H1 (cell line): ENCODE measurements around the gene UCHL1. TPM values are rescaled to one million over a fixed set of nuclear protein-coding genes. Genes with fewer than 3 reads are reported as not detected.

ENCODE experiments used
- CTCF ChIA-PET: fragments of 300-600 bp; sonication (Branson Sonifier 250); formaldehyde crosslinking; loops from one replicate; lab custom pipeline; 2021; ENCODE audit not compliant: partially characterized antibody; lab: Charles Lee
- POLR2A ChIA-PET: fragments of 300-600 bp; sonication (Branson Sonifier 250); formaldehyde crosslinking; loops from one replicate; lab custom pipeline; 2021; ENCODE audit warnings: inconsistent platforms; ENCODE audit not compliant: partially characterized antibody; lab: Charles Lee
- DNase-seq, 2 experiments: peaks; one replicate each; pipeline versions ENCODE4 v3.0.0 to v3.0.0-alpha.2; 2010 to 2022; ENCODE audit warnings: low spot score in 2 of 2, low read depth in 1 of 2, mixed read lengths in 1 of 2
- FAIRE-seq: peaks from 2 replicates; lab custom pipeline; 2011; peaks lifted over from hg19 to GRCh38; lab: Jason Lieb, UNC
- H2AFZ ChIP-seq: 2 replicates; pipeline ENCODE4 v1.8.1; 2012; ENCODE audit warnings: low read length, inconsistent platforms
- H2AK5ac ChIP-seq: 2 replicates; pipeline ENCODE4 v1.6.1; 2013; ENCODE audit warnings: low read depth, low read length
- H2BK120ac ChIP-seq: replicated peaks from 2 replicates; pipeline ENCODE3; 2013; ENCODE audit warnings: low read depth, low read length, inconsistent platforms
- H2BK12ac ChIP-seq: 2 replicates; pipeline ENCODE4 v1.6.1; 2013; ENCODE audit warnings: low read depth, low read length
- H2BK15ac ChIP-seq: 2 replicates; pipeline ENCODE4 v1.6.1; 2013; ENCODE audit warnings: low read length
- H2BK20ac ChIP-seq: 2 replicates; pipeline ENCODE4 v1.6.1; 2013; ENCODE audit warnings: low read length
- H2BK5ac ChIP-seq: 2 replicates; pipeline ENCODE4 v1.6.1; 2013; ENCODE audit warnings: low read depth, low read length
- H3K14ac ChIP-seq: 2 replicates; pipeline ENCODE4 v1.6.1; 2013; ENCODE audit warnings: inconsistent platforms; ENCODE audit not compliant: insufficient read length
- H3K18ac ChIP-seq: 2 replicates; pipeline ENCODE4 v1.6.1; 2013; ENCODE audit warnings: low read length; ENCODE audit errors: extremely low read depth
- H3K23ac ChIP-seq: 2 replicates; pipeline ENCODE4 v1.6.1; 2013; ENCODE audit warnings: inconsistent platforms; ENCODE audit not compliant: insufficient read length
- H3K23me2 ChIP-seq: 2 replicates; pipeline ENCODE4 v1.6.1; 2013; ENCODE audit warnings: low read depth, low read length
- H3K27ac ChIP-seq: 2 replicates; pipeline ENCODE4 v1.6.1; 2011; ENCODE audit warnings: low read depth, low read length, inconsistent platforms
- H3K27me3 ChIP-seq, 4 experiments: replicated peaks in 1 of 4; 1 replicate in 1 of 4; 2 replicates in 3 of 4; pipeline versions ENCODE4 v1.6.1 to v1.8.1; 2011 to 2013; ENCODE audit warnings: low read length in 3 of 4, mild to moderate bottlenecking in 3 of 4, inconsistent platforms in 2 of 4, mixed read lengths in 2 of 4, moderate library complexity in 1 of 4; ENCODE audit not compliant: control insufficient read depth in 3 of 4, insufficient read depth in 3 of 4; ENCODE audit errors: extremely low read depth in 1 of 4
- H3K36me3 ChIP-seq, 4 experiments: 2 replicates each; pipeline versions ENCODE4 v1.6.1 to v1.8.1; 2011 to 2013; ENCODE audit warnings: mild to moderate bottlenecking in 4 of 4, low read length in 3 of 4, moderate library complexity in 2 of 4, control low read depth in 1 of 4, inconsistent platforms in 1 of 4; ENCODE audit not compliant: insufficient read depth in 4 of 4, control insufficient read depth in 2 of 4
- H3K4ac ChIP-seq: replicated peaks from 2 replicates; pipeline ENCODE3; 2013; ENCODE audit warnings: low read length, low read depth, mixed read lengths, inconsistent platforms; ENCODE audit not compliant: insufficient read length
- H3K4me1 ChIP-seq, 4 experiments: replicated peaks in 1 of 4; 1 replicate in 1 of 4; 2 replicates in 3 of 4; pipeline versions ENCODE4 v1.6.1 to v1.8.1; 2011 to 2013; ENCODE audit warnings: low read length in 3 of 4, inconsistent platforms in 2 of 4, mixed read lengths in 1 of 4; ENCODE audit not compliant: insufficient read depth in 4 of 4, control insufficient read depth in 3 of 4
- H3K4me2 ChIP-seq, 2 experiments: 2 replicates each; pipeline versions ENCODE4 v1.6.1 to v1.8.1; 2011 to 2013; ENCODE audit warnings: low read depth in 2 of 2, low read length in 2 of 2, control low read depth in 1 of 2, inconsistent platforms in 1 of 2, mild to moderate bottlenecking in 1 of 2; ENCODE audit not compliant: insufficient read depth in 1 of 2
- H3K4me3 ChIP-seq, 4 experiments: fragments of 200-600, 300-600 bp in 1 of 4; sonication (generic), shearing (Covaris generic), sonication (Bioruptor Twin) in 1 of 4; 2 replicates each; pipeline versions ENCODE4 v1.5.1 to v1.8.1; 2011 to 2016; ENCODE audit warnings: low read length in 4 of 4, low read depth in 3 of 4, control low read depth in 2 of 4, inconsistent platforms in 2 of 4, mild to moderate bottlenecking in 2 of 4, mixed read lengths in 1 of 4, moderate library complexity in 1 of 4; ENCODE audit not compliant: insufficient read depth in 2 of 4; ENCODE audit errors: extremely low read depth in 1 of 4
- H3K56ac ChIP-seq: replicated peaks from 2 replicates; pipeline ENCODE3; 2013; ENCODE audit warnings: low read depth, mild to moderate bottlenecking, mixed read lengths, low read length, inconsistent platforms; ENCODE audit not compliant: insufficient read length
- H3K79me1 ChIP-seq: 2 replicates; pipeline ENCODE4 v1.6.1; 2013; ENCODE audit warnings: low read depth, low read length, control low read depth
- H3K79me2 ChIP-seq, 2 experiments: 2 replicates each; pipeline versions ENCODE4 v1.6.1 to v1.8.1; 2012 to 2013; ENCODE audit warnings: low read length in 2 of 2, mild to moderate bottlenecking in 2 of 2, inconsistent platforms in 1 of 2; ENCODE audit not compliant: insufficient read depth in 2 of 2, control insufficient read depth in 1 of 2
- H3K9ac ChIP-seq, 4 experiments: replicated peaks in 1 of 4; 1 replicate in 1 of 4; 2 replicates in 3 of 4; pipeline versions ENCODE4 v1.6.1 to v1.8.1; 2011 to 2013; ENCODE audit warnings: low read depth in 3 of 4, low read length in 3 of 4, control low read depth in 2 of 4, mild to moderate bottlenecking in 2 of 4, moderate library complexity in 2 of 4, inconsistent platforms in 1 of 4; ENCODE audit errors: extremely low read depth in 1 of 4
- H3K9me3 ChIP-seq, 2 experiments: 2 replicates each; pipeline versions ENCODE4 v1.6.1 to v1.8.1; 2012 to 2013; ENCODE audit warnings: mild to moderate bottlenecking in 2 of 2, moderate library complexity in 2 of 2, control low read depth in 1 of 2, inconsistent platforms in 1 of 2, low read depth in 1 of 2, low read length in 1 of 2, mixed read lengths in 1 of 2; ENCODE audit not compliant: insufficient read depth in 2 of 2
- H4K20me1 ChIP-seq, 2 experiments: replicated peaks in 1 of 2; 2 replicates each; pipeline versions ENCODE3 to v1.8.1; 2011 to 2013; ENCODE audit warnings: inconsistent platforms in 2 of 2, low read length in 2 of 2, mild to moderate bottlenecking in 1 of 2; ENCODE audit not compliant: insufficient read depth in 2 of 2, control insufficient read depth in 1 of 2
- H4K5ac ChIP-seq: 2 replicates; pipeline ENCODE4 v1.6.1; 2013; ENCODE audit warnings: low read length, low read depth, mixed read lengths, inconsistent platforms; ENCODE audit not compliant: insufficient read length
- H4K8ac ChIP-seq: 2 replicates; pipeline ENCODE4 v1.8.0; 2013; ENCODE audit warnings: mild to moderate bottlenecking, moderate library complexity, low read length, inconsistent platforms; ENCODE audit not compliant: insufficient read depth; ENCODE audit errors: extremely low read depth
- H4K91ac ChIP-seq: replicated peaks from 2 replicates; pipeline ENCODE3; 2013; ENCODE audit warnings: low read length, mixed read lengths, inconsistent platforms; ENCODE audit not compliant: insufficient read length
- GTF2F1 ChIP-seq: IDR thresholded peaks from 2 replicates; pipeline ENCODE4 v1.6.1; 2012; ENCODE audit warnings: low read depth, low read length, improper control_type of control experiment, borderline replicate concordance
- KDM1A ChIP-seq: fragments of 200-600, 300-600 bp; sonication (generic); IDR thresholded peaks from 2 replicates; pipeline ENCODE4 v1.7.1; 2016; ENCODE audit warnings: mild to moderate bottlenecking, low read length, borderline replicate concordance
- POLR2A ChIP-seq, 2 experiments: IDR thresholded peaks; 1 replicate in 1 of 2; 2 replicates in 1 of 2; pipeline ENCODE4 v1.6.1; 2011; ENCODE audit warnings: low read depth in 2 of 2, low read length in 2 of 2, mild to moderate bottlenecking in 2 of 2; ENCODE audit errors: control extremely low read depth in 1 of 2
- SIN3A ChIP-seq, 2 experiments: IDR thresholded peaks in 1 of 2; conservative IDR thresholded peaks in 1 of 2; 2 replicates each; pipeline ENCODE4 v1.6.1; 2011 to 2012; ENCODE audit warnings: low read length in 2 of 2, improper control_type of control experiment in 1 of 2, low read depth in 1 of 2, mild to moderate bottlenecking in 1 of 2
- YY1 ChIP-seq: IDR thresholded peaks from 2 replicates; pipeline ENCODE4 v1.6.1; 2011; ENCODE audit warnings: low read depth, mild to moderate bottlenecking, low read length
- WGBS, 2 experiments: shearing (Covaris generic) in 1 of 2; methylation state at CpG; one replicate each; pipeline versions ENCODE4 v1.1.6 to v1.1.7; 2013 to 2015; ENCODE audit warnings: low lambda C conversion rate in 2 of 2, mixed read lengths in 2 of 2, inconsistent platforms in 1 of 2, low coverage in 1 of 2, missing lambda C conversion rate in 1 of 2; ENCODE audit not compliant: insufficient replicate concordance in 2 of 2, insufficient coverage in 1 of 2, insufficient read length in 1 of 2; ENCODE audit errors: extremely low coverage in 1 of 2, missing lambda C conversion rate in 1 of 2; 5-methylcytosine and 5-hydroxymethylcytosine counted together
- polyA plus RNA-seq, 7 experiments: library from polyadenylated mRNA; depleted of rRNA in 3 of 7; stranded (reverse) in 5 of 7; unstranded in 2 of 7; fragments of >200 nt in 5 of 7; fragments of 200-250 nt in 2 of 7; gene quantifications; 1 replicate in 5 of 7; 2 replicates in 1 of 7; 4 replicates in 1 of 7; pipeline versions ENCODE4 v1.2.1 to v1.2.3, GENCODE V29; 2011 to 2013; ENCODE audit warnings: missing spikeins in 2 of 7, mixed read lengths in 2 of 7
- total RNA-seq: library from RNA; stranded (reverse); fragmentation: NEBNext Ultra II Directional; extraction: Animal tissue kit (Norgen Biotek cat#: 25700); gene quantifications from 2 replicates; pipeline ENCODE4 v1.2.1, GENCODE V29; 2021
- TF ChIP-seq, protein P1 (sequence below): IDR thresholded peaks from 2 replicates; pipeline ENCODE4 v1.6.1; 2012; ENCODE audit warnings: inconsistent platforms
- TF ChIP-seq, protein P2 (sequence below): IDR thresholded peaks from 2 replicates; pipeline ENCODE4 v1.6.1; 2011; ENCODE audit warnings: low read length, improper control_type of control experiment

The UCHL1 gene
- total and polyA plus RNA-seq, 2 of the 8 experiments (the other 6 are each of a cell fraction or from before 2014, with no cell fraction given) = 781 to 1,717 TPM

- no peak overlapping the region for H2BK5ac ChIP-seq
- no peak overlapping the region for H3K4me2 ChIP-seq
- CTCF ChIA-PET = interaction anchor here (0.5 to 8.6 kb wide), 18 partner anchors 13 to 410 kb away, joined by 3 to 107 read pairs (median 4); partner anchors contain the start of gene LIMCH1
- H3K4me1 ChIP-seq = no peaks in the 10 kb centered on the region
- DNase-seq (no peak), FAIRE-seq (no peak)
- H3K27me3 ChIP-seq = no peaks in the 10 kb centered on the region
- no peak overlapping the region for H4K91ac ChIP-seq
- H3K9me3 ChIP-seq = 0 out of 4 replicates have a peak, but pooled peaks cover 0 to 2% of the 10 kb centered on the region in 2 experiments
- H3K9ac ChIP-seq = no peak overlapping the region
- H2BK15ac ChIP-seq = no peak overlapping the region
- no peaks in the 10 kb centered on the region for H3K36me3 ChIP-seq
- H4K20me1 ChIP-seq = no peaks in the 10 kb centered on the region
- no peak overlapping the region for H2BK120ac ChIP-seq
- H2BK20ac ChIP-seq = no peak overlapping the region
- no peak overlapping the region for H2BK12ac ChIP-seq
- H2AFZ ChIP-seq = no peak overlapping the region
- no peaks in the 10 kb centered on the region for H3K79me1 ChIP-seq
- no peak overlapping the region for H4K8ac ChIP-seq
- no peak overlapping the region for H3K18ac ChIP-seq
- no peak overlapping the region for H3K27ac ChIP-seq
- no peak overlapping the region for H3K56ac ChIP-seq
- no peak overlapping the region for H3K23ac ChIP-seq
- H4K5ac ChIP-seq = no peak overlapping the region
- no peak overlapping the region for H3K4me3 ChIP-seq
- no peak overlapping the region for H3K14ac ChIP-seq
- no peaks in the 10 kb centered on the region for H3K23me2 ChIP-seq
- POLR2A ChIA-PET = interaction anchor here (0.7 to 1.7 kb wide), 2 partner anchors 43 to 77 kb away, joined by 3 read pairs; no protein-coding TSS in a partner anchor
- H2AK5ac ChIP-seq = no peak overlapping the region
- WGBS, 2 experiments = 0% methylated on average over 1 of the region's 1 CpG; no CpG with 5 or more reads in 1 of the 2 experiments
- no peaks in the 10 kb centered on the region for H3K79me2 ChIP-seq
- H3K4ac ChIP-seq = no peak overlapping the region
- TF ChIP-seq, protein P1, sequence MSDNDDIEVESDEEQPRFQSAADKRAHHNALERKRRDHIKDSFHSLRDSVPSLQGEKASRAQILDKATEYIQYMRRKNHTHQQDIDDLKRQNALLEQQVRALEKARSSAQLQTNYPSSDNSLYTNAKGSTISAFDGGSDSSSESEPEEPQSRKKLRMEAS = no peak
- TF ChIP-seq KDM1A = no peak
- TF ChIP-seq, protein P2, sequence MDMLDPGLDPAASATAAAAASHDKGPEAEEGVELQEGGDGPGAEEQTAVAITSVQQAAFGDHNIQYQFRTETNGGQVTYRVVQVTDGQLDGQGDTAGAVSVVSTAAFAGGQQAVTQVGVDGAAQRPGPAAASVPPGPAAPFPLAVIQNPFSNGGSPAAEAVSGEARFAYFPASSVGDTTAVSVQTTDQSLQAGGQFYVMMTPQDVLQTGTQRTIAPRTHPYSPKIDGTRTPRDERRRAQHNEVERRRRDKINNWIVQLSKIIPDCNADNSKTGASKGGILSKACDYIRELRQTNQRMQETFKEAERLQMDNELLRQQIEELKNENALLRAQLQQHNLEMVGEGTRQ = no peak
- TF ChIP-seq GTF2F1 = no peak
- no peak for TF ChIP-seq SIN3A (conservative IDR thresholded peaks at IDR 0.05 in 1 of 2, IDR thresholded peaks at IDR 0.05 in 1 of 2; ENCODE audit: low read depth in 1 of 2, low read length in 2 of 2)
- TF ChIP-seq YY1 = no peak
- no peak for TF ChIP-seq POLR2A (IDR thresholded peaks at IDR 0.05; ENCODE audit: control extremely low read depth in 1 of 2, low read depth in 2 of 2, low read length in 2 of 2)
These were observed 25.6 kb downstream of the UCHL1 start for GRCh38 chr4:41282366-41282765.
